Activated CD8-positive, alpha-beta memory T cell treated with anti-CD3 and anti-CD28 coated beads, Interleukin-2, amount 50 U/mL, for 24 hours (primary cell): Measurements from ENCODE around the gene CFAP61.
"Not testable (repeated sequence)": the region's sequence is repeated elsewhere in the genome, so short reads cannot be mapped to it uniquely, and the experiment has no call there.

ENCODE experiments used
- DNase-seq: peaks from one replicate; pipeline ENCODE4 v3.0.0-alpha.2; 2020; ENCODE audit errors: extremely low read depth

CFAP61 gene

DNA sequence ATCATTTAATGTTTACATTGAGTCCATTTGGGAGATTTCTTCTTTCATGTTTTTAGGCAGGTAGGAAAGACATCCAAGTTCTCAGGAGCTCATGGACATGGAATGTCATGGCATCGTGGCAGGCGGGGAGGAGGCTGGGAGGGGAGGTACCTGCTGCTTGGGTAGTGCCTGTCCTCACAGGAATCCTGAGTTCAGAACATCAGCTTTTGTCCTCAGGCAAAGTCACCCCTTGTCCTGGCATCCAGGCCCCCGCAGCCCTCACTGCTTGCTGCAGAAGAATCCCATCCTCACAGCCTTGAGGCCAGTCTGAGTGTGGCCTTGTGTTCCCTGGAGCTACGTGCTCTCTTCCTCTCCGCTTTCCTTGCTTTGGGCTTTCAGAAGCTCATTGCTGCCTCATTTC lies 157.4 kb downstream of the CFAP61 start:
- DNase-seq, result no peak

DNA sequence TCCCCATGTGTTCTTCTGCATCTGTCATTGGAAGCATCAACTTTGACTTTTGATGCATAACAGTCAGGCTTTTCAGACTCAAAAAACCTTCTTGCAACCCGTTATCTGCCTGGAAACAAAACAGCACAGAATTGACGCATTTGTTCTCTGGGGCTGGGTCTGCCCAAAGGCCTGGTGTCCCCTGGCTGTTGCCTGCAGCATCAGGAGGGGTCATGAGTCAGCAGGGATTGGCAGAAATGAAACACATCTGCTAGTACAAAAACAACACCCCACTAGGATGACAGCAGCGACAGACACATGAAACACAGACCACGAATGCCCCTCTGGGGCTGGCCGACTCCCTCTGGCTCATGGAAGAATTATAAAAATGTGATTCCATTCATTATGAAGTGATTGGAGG lies 158.0 kb downstream of the CFAP61 start:
- no peak for DNase-seq

- DNase-seq, result no peak
Observed at GRCh38 chr20:20210943-20211273, 158.6 kb downstream of the CFAP61 start.

DNA sequence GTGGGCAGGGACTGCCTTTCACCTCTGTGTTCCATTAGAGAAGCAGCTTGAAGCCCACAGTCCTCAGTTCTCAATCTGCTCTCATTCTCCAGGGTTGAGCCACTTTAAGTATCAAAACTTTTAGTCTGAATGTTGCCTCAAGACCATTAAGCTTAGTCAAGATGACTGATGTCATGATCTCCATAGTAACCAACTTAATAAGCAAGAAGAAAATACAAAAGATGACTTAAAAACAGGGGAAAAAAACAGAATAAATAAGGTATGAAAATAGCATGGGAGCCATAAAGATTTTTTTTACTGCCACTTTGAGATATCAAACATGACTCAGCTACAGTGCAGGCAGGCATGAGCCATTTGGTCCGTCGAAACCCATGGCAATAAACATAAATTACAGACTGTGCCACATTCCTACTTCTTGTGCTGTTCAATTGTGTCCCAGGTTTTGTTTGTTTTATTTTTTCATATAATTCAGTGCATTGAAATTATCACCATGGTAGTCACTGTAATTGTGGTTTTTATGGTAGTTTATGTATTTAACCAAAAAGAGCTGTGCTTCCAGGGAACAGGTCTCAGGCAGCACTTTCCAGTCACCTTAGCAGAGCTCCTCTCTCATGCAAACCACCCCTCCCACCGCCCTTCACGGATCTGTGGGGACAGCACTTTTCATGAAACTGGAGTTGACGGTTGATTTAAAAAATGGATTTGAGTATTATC lies 159.1 kb downstream of the CFAP61 start:
- DNase-seq, result no peak

DNA sequence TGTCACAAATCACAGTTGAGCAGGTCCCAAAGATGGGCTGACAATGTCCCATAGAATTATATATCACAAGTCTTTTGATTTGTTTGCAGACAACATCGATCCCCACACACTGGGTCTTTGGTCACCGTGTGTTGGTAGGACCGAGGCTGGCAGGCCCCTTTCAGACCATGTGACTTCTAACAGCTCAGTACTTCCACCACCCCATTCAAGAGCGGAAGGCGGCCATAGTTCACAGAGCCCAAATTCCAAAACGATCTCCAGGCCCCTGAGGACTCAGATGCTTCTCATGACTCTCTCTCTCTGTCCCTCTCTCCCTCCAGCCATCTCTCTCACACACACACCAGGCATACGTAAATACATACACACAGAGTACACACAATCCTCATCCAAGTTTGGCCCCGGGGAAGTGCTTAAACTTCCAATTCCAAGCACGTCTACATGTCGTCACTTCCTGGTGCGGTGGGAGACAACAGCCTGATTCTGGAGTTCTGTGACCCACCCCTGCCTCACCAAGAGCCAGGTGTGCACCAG lies 159.7 kb downstream of the CFAP61 start:
- no peak for DNase-seq

- no peak for DNase-seq
Observed at GRCh38 chr20:20212675-20213096, 160.4 kb downstream of the CFAP61 start.

DNA sequence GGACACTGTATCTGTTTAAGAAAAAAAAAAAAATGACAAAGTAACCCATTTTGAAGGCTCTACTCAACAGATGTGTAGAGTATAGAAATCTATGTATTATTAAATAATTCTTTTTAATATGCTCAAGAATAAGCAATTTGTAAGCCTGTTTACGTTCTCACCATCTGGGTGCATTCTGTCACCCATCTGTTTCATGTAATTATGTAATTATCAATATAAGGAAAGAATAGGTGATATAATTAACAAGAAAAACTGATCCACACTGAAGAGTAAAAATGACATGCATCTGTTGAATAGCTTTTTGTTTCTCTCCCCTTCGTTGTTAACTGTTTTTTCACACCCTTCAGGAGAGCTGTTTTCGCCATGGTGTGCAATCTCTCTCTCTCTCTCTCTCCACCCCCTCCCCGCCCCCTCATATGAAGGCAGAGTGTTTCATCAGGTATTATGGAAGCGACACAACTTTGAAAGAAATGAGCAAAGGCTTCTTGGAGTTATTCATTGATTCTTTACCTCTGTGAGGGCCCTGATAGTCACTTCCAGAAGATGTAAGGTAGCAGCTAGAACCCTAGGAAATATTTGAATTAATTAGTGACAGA lies 161.3 kb downstream of the CFAP61 start:
- DNase-seq, result no peak

DNA sequence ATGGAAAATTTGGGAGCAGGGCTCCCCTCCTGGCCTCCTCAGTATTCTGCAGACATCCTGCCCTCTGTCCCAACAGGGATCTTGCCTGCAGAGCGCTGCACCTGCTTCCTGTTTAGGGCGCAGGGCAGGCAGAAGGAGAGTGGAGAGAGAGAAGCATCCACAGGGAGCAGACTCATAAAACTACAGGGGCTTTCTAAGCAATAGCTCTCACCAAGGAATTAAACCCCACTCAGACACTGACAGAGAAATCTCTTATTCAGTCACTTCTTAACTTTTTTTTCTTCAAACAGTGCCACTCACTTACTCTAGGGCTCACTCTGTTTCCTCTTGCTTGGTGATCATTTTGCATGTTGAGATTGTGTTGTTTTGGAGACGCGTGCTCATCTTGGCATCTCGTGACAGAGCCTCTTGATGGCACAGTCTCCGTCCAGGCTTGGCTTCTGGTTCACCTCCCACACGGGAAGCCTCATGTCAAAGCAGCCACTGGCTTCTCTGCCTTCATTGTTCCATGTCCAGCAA lies 162.5 kb downstream of the CFAP61 start:
- DNase-seq, result no peak

DNA sequence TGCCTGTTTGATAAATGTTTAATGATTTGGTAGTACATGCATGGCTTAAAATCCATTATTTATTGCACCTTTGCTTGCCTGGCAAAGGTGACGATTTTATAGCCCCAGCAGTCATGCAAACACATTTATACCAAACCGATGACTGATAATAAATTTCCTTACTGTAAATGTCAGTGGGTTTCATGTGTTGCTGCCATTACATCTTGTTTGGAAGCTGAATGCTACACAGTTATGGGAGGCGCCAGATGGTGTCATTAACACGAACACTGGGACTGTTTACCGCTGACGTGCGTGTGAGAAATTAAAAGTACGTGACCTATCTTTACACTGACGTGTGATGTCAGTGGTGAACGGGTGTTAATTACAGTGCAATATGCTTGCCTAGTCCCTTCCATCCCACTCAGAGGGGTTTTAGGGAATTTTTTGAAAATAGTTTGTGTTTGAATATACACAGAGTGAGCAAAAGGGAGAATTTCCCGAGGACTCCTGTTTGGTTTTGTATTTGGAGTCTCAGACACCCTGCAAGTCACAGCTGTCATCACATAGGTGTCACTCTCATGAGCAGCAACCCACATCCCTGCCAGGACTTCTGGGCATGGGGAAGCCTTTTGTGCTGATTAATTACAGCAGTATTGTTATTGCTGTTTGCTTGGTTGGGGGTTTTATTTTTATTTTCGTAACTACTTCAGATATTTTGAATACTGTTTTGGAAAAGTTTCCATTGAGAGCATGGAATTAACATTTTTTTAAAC lies 163.8 kb downstream of the CFAP61 start:
- no peak for DNase-seq

- DNase-seq, result no peak
Observed at GRCh38 chr20:20216941-20217340, 164.6 kb downstream of the CFAP61 start.

GRCh38 chr20:20217621-20218020 lies 165.3 kb downstream of the CFAP61 start:
- no peak for DNase-seq

DNA sequence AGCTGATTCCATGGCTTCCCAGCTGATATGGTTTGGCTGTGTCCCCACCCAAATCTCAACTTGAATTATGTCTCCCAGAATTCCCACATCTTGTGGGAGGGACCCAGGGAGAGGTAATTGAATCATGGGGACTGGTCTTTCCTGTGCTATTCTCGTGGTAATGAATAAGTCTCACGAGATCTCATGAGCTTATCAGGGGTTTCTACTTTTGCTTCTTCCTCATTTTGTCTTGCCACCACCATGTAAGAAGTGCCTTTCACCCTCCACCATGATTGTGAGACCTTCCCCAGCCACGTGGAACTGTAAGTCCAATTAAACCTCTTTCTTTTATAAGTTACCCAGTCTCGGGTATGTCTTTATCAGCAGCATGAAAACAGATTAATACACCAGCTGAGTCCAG lies 165.8 kb downstream of the CFAP61 start:
- DNase-seq, result not testable (repeated sequence)

- DNase-seq, result no peak
Observed at GRCh38 chr20:20219016-20219415, 166.7 kb downstream of the CFAP61 start.

- no peak for DNase-seq
Observed at GRCh38 chr20:20220134-20220533, 167.8 kb downstream of the CFAP61 start.

GRCh38 chr20:20223981-20224380 lies 171.6 kb downstream of the CFAP61 start:
- no peak for DNase-seq

GRCh38 chr20:20224806-20225205 lies 172.5 kb downstream of the CFAP61 start:
- DNase-seq, result no peak

DNA sequence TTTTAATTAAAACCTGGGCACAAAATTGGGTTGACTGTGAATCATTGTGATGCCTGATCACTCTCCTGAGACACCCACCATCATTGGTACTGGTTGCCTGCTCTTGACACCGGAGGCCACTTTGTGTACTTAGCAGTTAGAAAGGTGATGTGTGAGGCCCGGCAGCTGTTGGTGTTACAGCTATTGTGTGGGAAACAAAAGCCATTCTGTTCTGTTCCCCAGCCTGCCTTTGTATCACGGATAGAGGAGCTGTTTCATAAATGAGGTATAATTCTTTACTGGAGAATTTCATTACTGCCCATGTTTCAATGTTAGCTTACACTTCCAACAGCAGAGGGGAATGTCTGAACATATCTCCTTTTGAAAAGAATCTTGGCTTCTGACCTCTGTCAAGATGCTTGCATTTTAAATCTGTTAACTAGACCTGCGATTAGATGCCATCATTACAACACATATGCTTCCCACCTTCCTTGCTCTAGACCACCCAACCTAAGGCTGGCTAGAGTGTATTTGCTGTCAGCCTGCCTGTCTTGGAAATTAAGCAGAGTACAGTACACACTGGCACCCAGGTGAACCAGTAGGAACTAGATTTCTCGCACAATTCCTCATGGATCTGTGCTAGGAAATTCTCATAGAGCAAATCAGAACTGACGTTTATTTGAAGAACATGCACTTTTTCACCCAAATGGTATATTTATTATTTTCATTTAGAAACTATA lies 173.2 kb downstream of the CFAP61 start:
- no peak for DNase-seq

GRCh38 chr20:20226554-20226953 lies 174.2 kb downstream of the CFAP61 start:
- no peak for DNase-seq

GRCh38 chr20:20227013-20227571 lies 174.8 kb downstream of the CFAP61 start:
- DNase-seq, result no peak

DNA sequence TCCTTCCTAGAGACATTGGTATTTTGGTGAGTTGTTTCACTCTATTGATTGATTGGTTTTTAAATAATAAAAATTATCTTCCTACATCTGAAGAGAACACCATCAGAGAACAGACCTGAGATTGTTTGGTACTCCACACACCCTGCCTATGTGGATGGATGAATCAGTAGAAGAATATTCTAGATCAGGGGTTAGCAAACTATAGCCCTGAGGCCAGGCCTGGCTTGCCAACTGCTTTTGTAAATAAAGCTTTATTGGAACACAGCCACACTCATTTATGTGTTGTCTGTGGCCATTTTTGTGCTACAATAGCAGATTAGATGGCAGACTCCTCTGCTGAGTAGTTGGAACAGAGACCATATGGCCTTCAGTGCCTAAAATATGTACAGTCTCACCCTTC lies 176.0 kb downstream of the CFAP61 start:
- DNase-seq, result no peak

GRCh38 chr20:20229595-20229994 lies 177.3 kb downstream of the CFAP61 start:
- DNase-seq, result no peak

- DNase-seq, result no peak
Observed at GRCh38 chr20:20230741-20231140, 178.4 kb downstream of the CFAP61 start.
